ENCODE measurements around the gene SAMD10. TPM values are rescaled to one million over a fixed set of nuclear protein-coding genes. Genes with fewer than 3 reads are reported as not detected.
A peak's percentile ranks its signal among the peaks of the same experiment; 100 is the strongest.

Gene SAMD10
- total RNA-seq, 1 donor from 2014 or later, result 7.4 TPM

DNA sequence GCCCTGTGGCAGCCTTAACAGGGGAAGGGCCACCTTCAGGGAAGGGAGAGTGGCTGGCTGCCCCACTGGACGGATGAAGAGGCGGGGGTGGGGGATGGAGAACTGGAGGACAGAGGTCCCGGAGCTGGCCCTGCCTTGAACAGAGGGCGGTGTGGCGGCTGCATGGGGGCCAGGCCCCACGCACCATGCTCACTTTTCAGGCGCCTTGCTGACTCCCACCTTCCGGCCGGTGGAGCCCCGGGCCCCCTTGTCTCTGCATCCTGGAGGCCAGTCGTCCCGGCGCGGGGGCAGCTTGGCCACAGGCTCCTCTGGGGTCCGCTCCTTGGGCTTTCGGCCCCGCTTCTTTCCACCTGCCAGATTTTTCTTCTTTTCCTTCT, 19.8 kb downstream of the SAMD10 start:
- Mint-ChIP-seq H3K4me1 (ENCODE audit: unreplicated experiment) (peaks cover under 1% of the 10 kb centered on the region), H3K27ac (peak overlapping the region; percentile 61), H3K9me3 (no peaks in the 10 kb centered on the region), H3K4me3 (no peak overlapping the region), H3K27me3 (no peaks in the 10 kb centered on the region), H3K36me3 (no peaks in the 10 kb centered on the region)
- DNase-seq (ENCODE audit: extremely low spot score, unreplicated experiment), result no peak
- TF ChIP-seq, protein P1, sequence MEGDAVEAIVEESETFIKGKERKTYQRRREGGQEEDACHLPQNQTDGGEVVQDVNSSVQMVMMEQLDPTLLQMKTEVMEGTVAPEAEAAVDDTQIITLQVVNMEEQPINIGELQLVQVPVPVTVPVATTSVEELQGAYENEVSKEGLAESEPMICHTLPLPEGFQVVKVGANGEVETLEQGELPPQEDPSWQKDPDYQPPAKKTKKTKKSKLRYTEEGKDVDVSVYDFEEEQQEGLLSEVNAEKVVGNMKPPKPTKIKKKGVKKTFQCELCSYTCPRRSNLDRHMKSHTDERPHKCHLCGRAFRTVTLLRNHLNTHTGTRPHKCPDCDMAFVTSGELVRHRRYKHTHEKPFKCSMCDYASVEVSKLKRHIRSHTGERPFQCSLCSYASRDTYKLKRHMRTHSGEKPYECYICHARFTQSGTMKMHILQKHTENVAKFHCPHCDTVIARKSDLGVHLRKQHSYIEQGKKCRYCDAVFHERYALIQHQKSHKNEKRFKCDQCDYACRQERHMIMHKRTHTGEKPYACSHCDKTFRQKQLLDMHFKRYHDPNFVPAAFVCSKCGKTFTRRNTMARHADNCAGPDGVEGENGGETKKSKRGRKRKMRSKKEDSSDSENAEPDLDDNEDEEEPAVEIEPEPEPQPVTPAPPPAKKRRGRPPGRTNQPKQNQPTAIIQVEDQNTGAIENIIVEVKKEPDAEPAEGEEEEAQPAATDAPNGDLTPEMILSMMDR (conservative IDR thresholded peaks at IDR 0.05), result no peak

DNA sequence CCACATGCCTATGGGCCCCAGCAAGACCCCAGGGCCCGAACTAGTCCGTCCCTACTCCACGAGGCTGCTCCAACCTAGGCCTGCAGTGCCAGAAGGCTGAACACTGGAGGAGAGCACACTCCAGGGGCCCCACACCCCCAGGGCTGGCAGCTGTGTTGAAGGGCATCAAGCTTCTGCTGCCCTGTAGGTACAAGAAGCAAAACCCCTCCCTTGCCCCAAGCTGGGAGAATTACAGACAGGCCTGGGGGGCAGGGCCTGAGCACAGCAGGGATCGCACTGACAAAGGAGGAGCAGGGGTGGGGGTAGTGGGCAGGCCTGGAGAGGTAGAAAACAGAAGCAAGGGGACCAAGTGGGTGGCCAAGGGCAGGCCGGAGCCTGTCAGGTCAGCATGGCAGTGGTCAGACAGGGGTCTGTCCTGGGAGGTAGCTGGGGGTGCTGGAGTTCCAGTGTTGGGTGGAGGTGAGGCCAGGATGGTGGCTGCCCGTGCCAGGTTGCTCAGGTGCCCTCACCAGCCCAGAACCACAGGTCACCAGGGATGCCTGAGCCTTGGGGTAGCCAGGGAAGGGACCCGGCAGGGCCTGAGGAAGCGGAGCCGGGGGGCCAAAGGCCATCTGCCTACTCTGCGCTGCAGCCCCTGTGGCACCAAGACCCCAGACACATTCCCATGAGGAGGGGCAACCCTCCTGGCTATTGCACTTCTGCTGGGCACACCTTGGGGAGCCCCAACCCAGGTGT, 20.3 kb downstream of the SAMD10 start:
- no peaks in the 10 kb centered on the region for H3K9me3 Mint-ChIP-seq
- peaks cover 6% of the 10 kb centered on the region for H3K4me1 Mint-ChIP-seq (ENCODE audit: unreplicated experiment)
- DNase-seq (ENCODE audit: extremely low spot score, unreplicated experiment), result no peak
- H3K27me3 Mint-ChIP-seq, result no peaks in the 10 kb centered on the region
- no peaks in the 10 kb centered on the region for H3K36me3 Mint-ChIP-seq
- H3K27ac Mint-ChIP-seq, result no peak overlapping the region
- TF ChIP-seq, protein P1 (conservative IDR thresholded peaks at IDR 0.05), result no peak
- no peak overlapping the region for H3K4me3 Mint-ChIP-seq

DNA sequence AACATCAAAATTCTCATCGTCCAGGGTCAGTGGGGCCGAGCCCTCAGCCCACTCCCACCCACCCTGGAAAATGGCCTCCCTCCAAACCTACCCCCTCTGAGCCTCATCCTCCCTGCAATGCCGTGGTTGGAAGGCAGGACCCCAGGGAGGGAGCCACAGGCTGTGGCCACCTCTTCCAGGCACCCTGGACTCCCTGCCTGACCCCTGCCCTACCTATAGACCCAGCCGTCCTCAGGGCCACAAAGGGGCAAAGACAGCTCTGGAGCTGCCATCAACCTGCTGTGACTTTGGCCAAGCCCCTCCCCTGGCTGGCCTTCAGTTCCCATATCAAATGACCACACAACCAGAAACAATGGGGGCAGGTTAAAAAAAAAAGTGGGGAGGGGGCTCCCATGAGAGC, 21.0 kb downstream of the SAMD10 start:
- H3K27me3 Mint-ChIP-seq, result no peaks in the 10 kb centered on the region
- peak overlapping the region; percentile 74 for H3K27ac Mint-ChIP-seq
- no peaks in the 10 kb centered on the region for H3K9me3 Mint-ChIP-seq
- DNase-seq (ENCODE audit: extremely low spot score, unreplicated experiment), result no peak
- TF ChIP-seq, protein P1 (conservative IDR thresholded peaks at IDR 0.05), result no peak
- H3K4me1 Mint-ChIP-seq (ENCODE audit: unreplicated experiment), result peaks cover 13% of the 10 kb centered on the region
- no peak overlapping the region for H3K4me3 Mint-ChIP-seq
- H3K36me3 Mint-ChIP-seq, result no peaks in the 10 kb centered on the region

DNA sequence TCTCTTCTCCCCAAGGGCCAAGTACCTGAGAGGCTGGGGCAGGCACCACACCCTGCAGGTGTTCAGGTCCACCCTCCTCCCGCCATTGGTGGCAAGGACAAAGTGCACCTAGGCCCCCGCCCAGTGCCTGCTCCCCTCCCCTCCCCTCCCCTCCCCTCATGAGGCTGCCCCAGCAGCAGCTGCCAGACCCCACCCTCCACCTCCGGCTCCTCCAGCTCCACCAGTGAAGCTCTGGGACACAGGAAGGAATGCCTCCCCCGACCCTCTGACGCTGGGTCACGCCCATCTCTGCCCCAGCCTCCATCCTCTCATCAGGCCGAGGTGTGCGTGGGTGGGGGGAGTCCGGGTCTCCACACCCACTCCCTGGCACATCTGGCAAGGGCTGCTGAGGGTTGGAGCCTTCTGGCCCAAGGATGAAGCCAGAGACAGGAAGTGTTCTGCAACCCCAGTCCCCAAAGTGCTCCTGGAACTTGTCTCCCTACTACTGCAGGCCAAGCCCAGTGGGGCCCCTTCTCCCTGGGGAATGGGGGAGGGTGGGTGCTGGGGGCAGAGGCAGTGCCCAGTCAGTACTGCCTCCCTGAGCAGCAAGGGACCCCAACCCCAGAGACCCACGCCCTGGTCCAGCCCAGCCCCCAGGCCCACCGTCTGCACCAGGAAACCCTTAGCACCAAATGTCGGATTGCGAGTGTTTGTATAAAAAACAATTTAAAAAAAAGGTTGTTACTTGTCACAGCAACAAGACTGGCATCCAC, 21.6 kb downstream of the SAMD10 start:
- no peak for DNase-seq (ENCODE audit: extremely low spot score, unreplicated experiment)
- peaks cover 14% of the 10 kb centered on the region for H3K4me1 Mint-ChIP-seq (ENCODE audit: unreplicated experiment)
- no peaks in the 10 kb centered on the region for H3K27me3 Mint-ChIP-seq
- peak overlapping the region; percentile 89 for H3K4me3 Mint-ChIP-seq
- H3K9me3 Mint-ChIP-seq, result no peaks in the 10 kb centered on the region
- H3K27ac Mint-ChIP-seq, result peak overlapping the region; percentile 74
- H3K36me3 Mint-ChIP-seq, result no peaks in the 10 kb centered on the region
- TF ChIP-seq, protein P1 (conservative IDR thresholded peaks at IDR 0.05), result no peak

DNA sequence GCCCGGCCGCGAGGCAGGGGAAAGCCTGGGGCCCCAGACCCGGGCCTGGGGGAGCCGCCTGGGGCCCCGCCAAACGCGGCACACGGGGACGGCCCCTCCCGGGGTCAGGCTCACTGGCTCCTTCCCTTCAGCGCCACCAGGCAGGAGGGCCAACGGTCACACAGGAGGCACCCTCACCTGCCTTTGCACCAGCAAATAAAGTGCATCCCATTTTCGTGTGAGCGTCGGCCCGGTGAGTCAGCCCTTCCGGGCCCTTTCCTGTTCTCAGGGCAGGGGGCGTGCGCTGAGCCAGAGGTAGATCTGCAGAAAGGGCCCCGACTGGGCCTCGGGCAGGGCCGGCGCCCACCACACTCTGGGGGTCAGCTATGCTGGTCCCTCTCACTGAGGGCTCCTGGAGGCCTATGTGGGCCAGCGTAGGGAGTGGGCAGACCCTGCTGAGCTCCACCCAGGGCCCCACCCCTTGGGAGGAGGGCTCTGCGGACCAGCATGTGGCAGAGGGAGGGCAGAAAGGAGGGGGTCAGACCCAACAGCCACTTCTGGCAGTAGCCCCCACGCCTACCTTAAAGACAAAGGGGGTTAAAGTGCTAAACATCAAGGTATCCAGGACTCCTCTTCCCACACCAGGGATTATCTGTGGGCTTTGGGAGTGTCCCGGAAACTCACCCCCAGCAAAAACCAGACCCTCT, 22.3 kb downstream of the SAMD10 start:
- no peak for DNase-seq (ENCODE audit: extremely low spot score, unreplicated experiment)
- Mint-ChIP-seq H3K27me3 (no peaks in the 10 kb centered on the region), H3K4me1 (ENCODE audit: unreplicated experiment) (peaks cover 14% of the 10 kb centered on the region), H3K4me3 (peak overlapping the region; percentile 89), H3K27ac (peak overlapping the region; percentile 74), H3K9me3 (no peaks in the 10 kb centered on the region), H3K36me3 (no peaks in the 10 kb centered on the region)
- TF ChIP-seq, protein P1 (conservative IDR thresholded peaks at IDR 0.05), result peak; percentile 21

All from type B pancreatic cell (in vitro differentiated cells).